Thyroid gland (tissue), 4 donors: ENCODE results near the gene VPS33A.

ENCODE experiments used
- CTCF ChIP-seq, 6 experiments: fragments of 200-600 bp in 3 of 6; fragments of 450-650 bp in 3 of 6; sonication (generic) in 3 of 6; IDR thresholded peaks; one replicate each; pipeline ENCODE4 v1.5.1; 2016 to 2019; ENCODE audit warnings: antibody characterized with exemption in 6 of 6, mild to moderate bottlenecking in 2 of 6, inconsistent platforms in 1 of 6, moderate library complexity in 1 of 6
- POLR2A ChIP-seq, 2 donors: fragments of 450-650 bp; IDR thresholded peaks; one replicate each; pipeline ENCODE4 v1.6.1; 2017; ENCODE audit warnings: antibody characterized with exemption in 2 of 2, mild to moderate bottlenecking in 2 of 2, moderate library complexity in 1 of 2

GRCh38 chr12:122227341-122227740, 39.0 kb downstream of the VPS33A start:
- TF ChIP-seq CTCF (IDR thresholded peaks at IDR 0.05) = no peak
- TF ChIP-seq POLR2A (IDR thresholded peaks at IDR 0.05) = no peak
